DND-41 (cell line): ENCODE results near the gene PDE4C.

Experiments used
- CTCF ChIP-seq: IDR thresholded peaks from 2 replicates; pipeline ENCODE4 v1.5.1; 2012; ENCODE audit warnings: borderline replicate concordance, low read length, moderate library complexity, mild to moderate bottlenecking; ENCODE audit not compliant: poor library complexity, severe bottlenecking; ENCODE audit errors: extremely low read depth
- EZH2 ChIP-seq: IDR thresholded peaks from 3 replicates; pipeline ENCODE4 v1.6.1; 2012; ENCODE audit warnings: borderline replicate concordance, low read depth, mild to moderate bottlenecking, moderate library complexity, low read length, inconsistent platforms; ENCODE audit not compliant: severe bottlenecking

- TF ChIP-seq CTCF (peak; percentile 59), EZH2 (no peak)
These were observed 3.2 kb upstream of the PDE4C start for GRCh38 chr19:18229474-18229873.
